ENCODE results near the gene NAPA. TPM values are rescaled to one million over a fixed set of nuclear protein-coding genes. Genes with fewer than 3 reads are reported as not detected.

The NAPA gene
- total and polyA plus RNA-seq, 2 of the 13 experiments (the other 11 are each of a cell fraction or from before 2014, with no cell fraction given), result 32.6 to 65.9 TPM

- TF ChIP-seq ZNF230 (CRISPR knock-in tag; IDR thresholded peaks at IDR 0.05) (peak; percentile 76; the same call in 1 of the 2 replicates), ZNF275 (CRISPR knock-in tag; IDR thresholded peaks at IDR 0.05; ENCODE audit: borderline replicate concordance) (peak; percentile 73; the same call in 1 of the 2 replicates), PRMT3 (CRISPR knock-in tag; IDR thresholded peaks at IDR 0.05; ENCODE audit: borderline replicate concordance, low read depth) (no peak), SUZ12 (IDR thresholded peaks at IDR 0.05; ENCODE audit: low read depth, low read length) (no peak), ZNF670 (CRISPR knock-in tag; IDR thresholded peaks at IDR 0.05; ENCODE audit: borderline replicate concordance) (peak; percentile 67; the same call in 1 of the 2 replicates), HINFP (CRISPR knock-in tag; IDR thresholded peaks at IDR 0.05; ENCODE audit: low read depth) (no peak), JUNB (CRISPR knock-in tag; IDR thresholded peaks at IDR 0.05; ENCODE audit: borderline replicate concordance) (no peak), SMAD3 (CRISPR knock-in tag; IDR thresholded peaks at IDR 0.05) (no peak), NFKB2 (CRISPR knock-in tag; IDR thresholded peaks at IDR 0.05; ENCODE audit: borderline replicate concordance) (no peak; the same call in 1 of the 2 replicates), SOX5 (CRISPR knock-in tag; IDR thresholded peaks at IDR 0.05; ENCODE audit: borderline replicate concordance) (no peak), FOXJ3 (CRISPR knock-in tag; IDR thresholded peaks at IDR 0.05; ENCODE audit: borderline replicate concordance) (peak; percentile 36; the same call in 1 of the 2 replicates), YEATS4 (CRISPR knock-in tag; IDR thresholded peaks at IDR 0.05; ENCODE audit: borderline replicate concordance) (0 out of 2 replicates have a peak, but pooled peaks have one; percentile 53), ZBTB3 (CRISPR knock-in tag; IDR thresholded peaks at IDR 0.05; ENCODE audit: borderline replicate concordance, low read depth) (no peak), SNAPC2 (CRISPR knock-in tag; IDR thresholded peaks at IDR 0.05) (no peak), TEF (CRISPR knock-in tag; IDR thresholded peaks at IDR 0.05) (no peak), SCMH1 (CRISPR knock-in tag; IDR thresholded peaks at IDR 0.05; ENCODE audit: borderline replicate concordance) (no peak), ZNF879 (CRISPR knock-in tag; IDR thresholded peaks at IDR 0.05) (no peak), GMEB1 (CRISPR knock-in tag; IDR thresholded peaks at IDR 0.05; ENCODE audit: borderline replicate concordance) (peak; percentile 91), NFKBIZ (CRISPR knock-in tag; IDR thresholded peaks at IDR 0.05) (no peak), ZNF563 (CRISPR knock-in tag; IDR thresholded peaks at IDR 0.05) (no peak), SP4 (CRISPR knock-in tag; IDR thresholded peaks at IDR 0.05) (peak; percentile 82), NR2F6 (IDR thresholded peaks at IDR 0.05) (no peak), NR2F6 (CRISPR knock-in tag; IDR thresholded peaks at IDR 0.05) (peak; percentile 40; the same call in 1 of the 2 replicates), ZNF44 (CRISPR knock-in tag; IDR thresholded peaks at IDR 0.05) (no peak), LCORL (IDR thresholded peaks at IDR 0.05) (no peak), LCORL (CRISPR knock-in tag; IDR thresholded peaks at IDR 0.05) (peak; percentile 71)
These were observed 30.8 kb downstream of the NAPA start, which contains the start of gene KPTN (continued) for GRCh38 chr19:47483800-47484690.
